A204.1 (cell line): ENCODE measurements around the gene SKI.

Experiments used
- FAIRE-seq: peaks from 2 replicates; lab custom pipeline; 2012; peaks lifted over from hg19 to GRCh38; lab: Jason Lieb, UNC

SKI gene

GRCh38 chr1:2229911-2230731, 2.0 kb downstream of the SKI start:
- FAIRE-seq, result no peak

- FAIRE-seq, result no peak
Measured at GRCh38 chr1:2230781-2231531, 2.8 kb downstream of the SKI start.

- peak; percentile 14 for FAIRE-seq
Measured at GRCh38 chr1:2231532-2232254, 3.6 kb downstream of the SKI start.

DNA sequence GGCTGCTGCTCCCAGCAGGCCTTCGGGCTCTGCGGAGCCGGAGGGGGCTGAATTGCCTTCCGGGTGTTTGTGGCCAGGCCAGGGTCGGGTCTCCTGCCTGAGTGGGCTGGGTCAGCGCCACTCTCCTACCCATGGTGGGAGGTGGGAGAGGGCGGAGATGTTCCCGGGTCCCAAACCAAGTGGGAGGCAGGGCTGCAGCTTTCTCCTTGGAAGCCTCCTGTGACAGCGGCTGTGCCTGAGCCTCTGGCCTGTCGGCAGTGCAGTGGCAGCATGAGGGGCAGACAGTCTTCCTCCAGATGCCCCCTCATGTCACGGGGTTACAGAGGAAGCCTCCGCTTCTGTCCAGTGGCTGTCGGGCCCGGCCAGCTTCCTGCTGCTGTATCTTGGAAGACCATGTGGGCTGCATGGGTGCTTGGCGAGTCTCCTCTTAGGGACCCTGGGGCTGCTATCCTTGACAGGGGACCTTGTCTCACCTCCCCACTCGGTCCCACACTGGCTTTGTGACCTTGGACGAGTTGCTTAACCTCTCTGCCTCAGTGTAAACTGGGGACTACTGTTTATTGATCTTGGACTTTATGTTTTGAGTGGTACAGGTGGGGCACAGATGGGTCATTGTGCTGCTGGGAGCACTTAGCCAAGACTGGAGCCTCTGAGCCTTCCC, 4.3 kb downstream of the SKI start:
- FAIRE-seq, result no peak

- FAIRE-seq, result no peak
Measured at GRCh38 chr1:2232916-2233438, 4.9 kb downstream of the SKI start.

- no peak for FAIRE-seq
Measured at GRCh38 chr1:2233468-2233867, 5.3 kb downstream of the SKI start.

- FAIRE-seq, result no peak
Measured at GRCh38 chr1:2233997-2234761, 6.1 kb downstream of the SKI start.

DNA sequence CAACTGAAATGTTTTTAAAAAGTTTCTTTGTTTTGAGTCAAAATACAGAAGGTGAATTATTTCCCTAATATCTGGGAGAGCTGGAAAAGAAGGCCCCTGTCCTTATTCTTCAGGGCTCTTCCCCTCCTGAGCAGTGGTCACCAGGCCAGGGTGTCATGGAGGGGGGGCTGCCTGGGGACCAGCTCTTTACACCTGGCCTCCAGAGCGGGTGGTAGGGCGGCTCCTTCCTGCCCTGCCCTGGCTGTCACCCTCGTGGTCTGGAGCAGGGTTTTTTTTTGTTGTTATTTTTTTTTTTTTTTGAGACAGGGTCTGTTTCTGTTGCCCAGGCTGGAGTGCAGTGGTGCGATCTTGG, 6.6 kb downstream of the SKI start:
- FAIRE-seq, result no peak

GRCh38 chr1:2235300-2235998, 7.3 kb downstream of the SKI start:
- no peak for FAIRE-seq

- no peak for FAIRE-seq
Measured at GRCh38 chr1:2236695-2237677, 8.9 kb downstream of the SKI start.

GRCh38 chr1:2237773-2238172, 9.7 kb downstream of the SKI start:
- FAIRE-seq, result no peak

DNA sequence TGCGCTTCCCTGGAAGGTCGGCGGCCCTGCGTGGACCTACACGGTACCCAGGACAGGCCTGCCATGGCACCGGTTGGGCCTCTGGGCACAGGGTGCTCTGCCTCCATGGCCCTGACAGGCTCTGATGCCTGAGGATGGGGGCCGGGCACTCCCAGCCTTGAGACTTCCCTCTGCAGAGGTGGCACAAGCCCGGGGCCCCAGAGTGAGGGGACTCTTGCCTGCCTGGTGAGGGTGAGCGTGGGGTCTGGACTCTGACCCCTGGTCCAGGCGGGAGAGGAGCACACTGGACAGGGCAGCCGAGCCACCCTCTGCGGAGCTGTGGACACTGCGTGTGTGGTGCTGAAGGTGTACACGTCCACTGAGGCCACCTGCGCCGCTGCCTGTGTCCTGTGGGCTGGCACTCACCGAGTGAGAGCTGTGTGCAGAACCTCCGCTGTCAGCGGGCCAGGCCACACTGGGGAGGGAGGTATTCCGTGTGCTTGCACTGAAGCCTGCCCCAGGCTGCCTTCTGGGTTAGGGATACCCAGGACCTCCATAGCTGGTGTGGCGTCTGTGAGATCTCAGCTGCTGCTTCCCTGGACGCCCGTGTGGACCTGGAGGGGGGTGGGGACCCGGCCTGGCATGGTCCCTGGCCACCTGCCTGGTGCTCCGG, 10.4 kb downstream of the SKI start:
- FAIRE-seq, result no peak

DNA sequence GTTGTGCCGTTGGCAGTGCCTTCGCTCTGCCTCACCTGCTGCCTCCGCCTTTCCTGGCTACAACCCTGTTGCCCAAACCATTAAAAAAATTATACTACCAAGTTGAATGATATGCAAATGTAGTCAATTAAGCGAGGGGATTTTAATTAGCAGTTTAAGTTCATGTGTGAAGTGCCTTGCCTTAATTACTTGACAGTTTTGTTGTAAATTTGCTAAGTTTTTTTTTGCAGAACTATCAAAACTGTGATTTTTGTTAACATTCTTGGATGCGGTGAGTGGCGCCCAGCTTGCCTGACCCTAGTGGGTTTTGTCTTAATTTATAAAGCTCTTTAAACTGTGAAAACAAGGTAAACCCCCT, 10.9 kb downstream of the SKI start:
- FAIRE-seq, result no peak

- FAIRE-seq, result no peak
Measured at GRCh38 chr1:2239384-2239985, 11.4 kb downstream of the SKI start.

- FAIRE-seq, result no peak
Measured at GRCh38 chr1:2240270-2241156, 12.4 kb downstream of the SKI start.

- FAIRE-seq, result no peak
Measured at GRCh38 chr1:2241820-2242219, 13.7 kb downstream of the SKI start.

DNA sequence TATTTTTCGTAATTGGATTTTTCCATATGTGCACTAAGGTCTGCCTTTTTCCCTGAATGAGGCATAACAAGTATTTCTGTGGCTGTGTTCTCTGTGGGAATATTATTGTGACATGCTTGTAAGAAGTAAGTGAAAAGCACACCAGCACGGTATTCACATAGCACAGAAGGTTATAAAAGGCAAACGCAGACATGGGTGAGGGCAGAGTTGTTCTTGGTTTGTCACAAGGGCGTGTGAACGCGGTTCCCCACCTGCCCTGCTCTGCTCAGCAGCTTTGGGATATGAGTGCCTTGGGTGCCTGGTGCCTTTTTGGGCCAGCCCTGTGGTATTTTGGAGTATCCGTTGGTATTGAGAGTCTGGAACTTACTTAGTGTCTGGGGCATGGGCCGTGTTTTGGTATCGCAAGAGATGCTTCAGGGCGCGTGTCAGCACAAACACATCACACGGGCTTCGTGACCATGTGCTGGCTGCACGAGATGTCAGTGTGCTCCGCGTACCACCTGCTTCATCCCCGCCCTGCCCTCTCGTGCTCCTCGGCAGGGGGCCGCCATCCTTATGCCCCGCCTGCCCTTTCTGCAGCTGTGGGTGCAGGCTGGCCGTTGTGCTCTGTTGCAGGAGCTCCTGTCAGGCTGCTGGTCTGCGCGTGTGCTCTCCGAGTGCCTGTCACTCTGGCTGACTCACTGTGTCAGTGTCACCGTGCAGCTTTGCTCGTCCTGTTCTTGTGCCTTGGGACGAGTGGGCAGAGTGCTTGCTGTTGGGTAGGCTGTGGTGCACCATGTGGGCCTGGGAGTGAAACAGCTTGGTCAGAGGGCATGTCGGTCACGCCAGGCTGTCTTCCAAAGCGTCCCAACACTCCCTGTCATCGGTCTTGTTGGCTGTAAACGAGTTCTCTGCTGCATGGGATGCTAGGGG, 15.0 kb downstream of the SKI start:
- FAIRE-seq, result no peak
